ENCODE measurements around the gene SEPTIN8.

The SEPTIN8 gene

GRCh38 chr5:132744659-132745058 is 32.4 kb downstream of the SEPTIN8 start:
- Histone ChIP-seq H3F3A (ENCODE audit: insufficient read depth) (no peaks in the 10 kb centered on the region; the same call in 1 of the 2 replicates), H2AFZ (ENCODE audit: low read depth, low read length, severe bottlenecking) (no peak overlapping the region), H3K27me3 (ENCODE audit: low read length) (no peaks in the 10 kb centered on the region), H3K79me2 (ENCODE audit: insufficient read depth, low read length) (no peaks in the 10 kb centered on the region), H3K9ac (ENCODE audit: low read length) (no peak overlapping the region), H3K4me2 (ENCODE audit: low read depth, low read length, poor library complexity, severe bottlenecking) (no peak overlapping the region), H3K27ac (ENCODE audit: low read depth, low read length) (no peak overlapping the region), H4K20me1 (ENCODE audit: low read depth, low read length) (no peaks in the 10 kb centered on the region), H3K36me3 (ENCODE audit: low read length) (no peaks in the 10 kb centered on the region), H3K9me3 (ENCODE audit: insufficient read depth, low read length) (no peaks in the 10 kb centered on the region), H3K9me2 (replicated peaks; ENCODE audit: insufficient read depth, low read length) (no peaks in the 10 kb centered on the region), H3K4me3 (ENCODE audit: insufficient read depth, low read length, poor library complexity, severe bottlenecking) (no peak overlapping the region)
- TF ChIP-seq EZH2phosphoT487 (conservative IDR thresholded peaks at IDR 0.05; ENCODE audit: low read length) (no peak), CTCF (IDR thresholded peaks at IDR 0.05; ENCODE audit: insufficient read depth, low read length, poor library complexity, severe bottlenecking) (no peak)

- TF ChIP-seq CTCF (IDR thresholded peaks at IDR 0.05; ENCODE audit: insufficient read depth, low read length, poor library complexity, severe bottlenecking) (no peak), EZH2phosphoT487 (conservative IDR thresholded peaks at IDR 0.05; ENCODE audit: low read length) (no peak)
- no peak overlapping the region for H3K4me2 ChIP-seq (ENCODE audit: low read depth, low read length, poor library complexity, severe bottlenecking)
Observed at GRCh38 chr5:132742626-132743025, 34.4 kb downstream of the SEPTIN8 start.

GRCh38 chr5:132742158-132742557 is 34.9 kb downstream of the SEPTIN8 start:
- TF ChIP-seq EZH2phosphoT487 (conservative IDR thresholded peaks at IDR 0.05; ENCODE audit: low read length) (no peak), CTCF (IDR thresholded peaks at IDR 0.05; ENCODE audit: insufficient read depth, low read length, poor library complexity, severe bottlenecking) (no peak)

More at GRCh38 chr5:132742626-132743025, 34.4 kb downstream of the SEPTIN8 start:
- no peaks in the 10 kb centered on the region for H3K9me3 ChIP-seq (ENCODE audit: insufficient read depth, low read length)
- no peaks in the 10 kb centered on the region for H3K9me2 ChIP-seq (replicated peaks; ENCODE audit: insufficient read depth, low read length)
- no peak overlapping the region for H3K4me3 ChIP-seq (ENCODE audit: insufficient read depth, low read length, poor library complexity, severe bottlenecking)
- H4K20me1 ChIP-seq (ENCODE audit: low read depth, low read length): no peaks in the 10 kb centered on the region
- H3F3A ChIP-seq (ENCODE audit: insufficient read depth): no peaks in the 10 kb centered on the region
- no peak overlapping the region for H3K9ac ChIP-seq (ENCODE audit: low read length)
- H3K27ac ChIP-seq (ENCODE audit: low read depth, low read length): no peak overlapping the region
- no peak overlapping the region for H2AFZ ChIP-seq (ENCODE audit: low read depth, low read length, severe bottlenecking)
- H3K79me2 ChIP-seq (ENCODE audit: insufficient read depth, low read length): no peaks in the 10 kb centered on the region
- no peaks in the 10 kb centered on the region for H3K27me3 ChIP-seq (ENCODE audit: low read length)
- no peaks in the 10 kb centered on the region for H3K36me3 ChIP-seq (ENCODE audit: low read length)

More at GRCh38 chr5:132742158-132742557, 34.9 kb downstream of the SEPTIN8 start:
- no peaks in the 10 kb centered on the region for H3K9me3 ChIP-seq (ENCODE audit: insufficient read depth, low read length)
- no peaks in the 10 kb centered on the region for H3K36me3 ChIP-seq (ENCODE audit: low read length)
- no peaks in the 10 kb centered on the region for H3F3A ChIP-seq (ENCODE audit: insufficient read depth)
- H3K4me3 ChIP-seq (ENCODE audit: insufficient read depth, low read length, poor library complexity, severe bottlenecking): no peak overlapping the region
- H4K20me1 ChIP-seq (ENCODE audit: low read depth, low read length): no peaks in the 10 kb centered on the region
- no peak overlapping the region for H2AFZ ChIP-seq (ENCODE audit: low read depth, low read length, severe bottlenecking)
- no peaks in the 10 kb centered on the region for H3K9me2 ChIP-seq (replicated peaks; ENCODE audit: insufficient read depth, low read length)
- no peaks in the 10 kb centered on the region for H3K27me3 ChIP-seq (ENCODE audit: low read length)
- H3K27ac ChIP-seq (ENCODE audit: low read depth, low read length): no peak overlapping the region
- H3K79me2 ChIP-seq (ENCODE audit: insufficient read depth, low read length): no peaks in the 10 kb centered on the region
- no peak overlapping the region for H3K9ac ChIP-seq (ENCODE audit: low read length)
- no peak overlapping the region for H3K4me2 ChIP-seq (ENCODE audit: low read depth, low read length, poor library complexity, severe bottlenecking)
